K562 (cell line): ENCODE data around the gene NPAS1. TPM values are rescaled to one million over a fixed set of nuclear protein-coding genes. Genes with fewer than 3 reads are reported as not detected.

Experiments
- ATAC-seq: fragments of 200-7000 bp; cut with Tn5 transposase; 3 replicates; pipeline ENCODE4 v1.9.1; 2020; ENCODE audit warnings: moderate library complexity
- BruUV-seq: library from RNA; stranded (reverse); fragments of 400-500 nt; replicated peaks from 2 replicates; lab custom pipeline; 2021; lab: Mats Ljungman, UMichigan
- CTCF ChIA-PET: fragments of 300-600 bp; formaldehyde crosslinking; extraction: SDS; loops from one replicate; lab custom pipeline; 2021; ENCODE audit warnings: low intra/inter-chr PET ratio; lab: Yijun Ruan, JAX
- POLR2A ChIA-PET: fragments of 300-600, 350-650 bp; sonication (Branson Sonifier 250); formaldehyde crosslinking; extraction: SDS; loops from one replicate; lab custom pipeline; 2021; ENCODE audit warnings: antibody characterized with exemption, inconsistent platforms; lab: Yijun Ruan, JAX
- DNase-seq, 4 experiments: peaks; one replicate each; pipeline versions ENCODE4 v3.0.0 to v3.0.0-alpha.2; 2011 to 2018; ENCODE audit warnings: low spot score in 3 of 4, mixed read lengths in 3 of 4; ENCODE audit errors: extremely low read depth in 1 of 4
- FAIRE-seq: peaks from 2 replicates; lab custom pipeline; 2011; peaks lifted over from hg19 to GRCh38; lab: Jason Lieb, UNC
- H2AFZ ChIP-seq: 2 replicates; pipeline ENCODE4 v1.6.0; 2011; ENCODE audit warnings: low read depth, low read length, control low read depth, inconsistent platforms
- H3K27ac ChIP-seq: fragments of 200-600 bp; 3 replicates; pipeline ENCODE4 v1.8.0; 2011; ENCODE audit warnings: low read depth, mild to moderate bottlenecking, control low read depth, inconsistent platforms, low read length, moderate library complexity, mixed read lengths; ENCODE audit errors: extremely low read depth
- H3K27me3 ChIP-seq, 2 experiments: fragments of 300-600 bp in 1 of 2; 2 replicates in 1 of 2; 3 replicates in 1 of 2; pipeline versions ENCODE4 v1.6.0 to v1.8.0; 2011; ENCODE audit warnings: inconsistent platforms in 2 of 2, low read length in 2 of 2, mild to moderate bottlenecking in 1 of 2, mixed read lengths in 1 of 2, moderate library complexity in 1 of 2; ENCODE audit not compliant: control insufficient read depth in 2 of 2, insufficient read depth in 2 of 2
- H3K36me3 ChIP-seq: fragments of 300-600 bp; 3 replicates; pipeline ENCODE4 v1.8.0; 2011; ENCODE audit warnings: mild to moderate bottlenecking, low read length, inconsistent platforms; ENCODE audit not compliant: control insufficient read depth, insufficient read depth
- H3K4me1 ChIP-seq, 2 experiments: fragments of 200-600 bp in 1 of 2; replicated peaks in 1 of 2; 2 replicates in 1 of 2; 3 replicates in 1 of 2; pipeline versions ENCODE4 v1.5.1 to v1.8.0; 2011; ENCODE audit warnings: inconsistent platforms in 2 of 2, low read length in 2 of 2, mild to moderate bottlenecking in 1 of 2, mixed read lengths in 1 of 2, moderate library complexity in 1 of 2; ENCODE audit not compliant: control insufficient read depth in 2 of 2, insufficient read depth in 2 of 2
- H3K4me2 ChIP-seq: 2 replicates; pipeline ENCODE4 v1.6.1; 2011; ENCODE audit warnings: low read length, control low read depth, inconsistent platforms, mixed read lengths; ENCODE audit not compliant: insufficient read depth
- H3K4me3 ChIP-seq: fragments of 200-600 bp; sonication (generic), shearing (Covaris generic); 2 replicates; pipeline ENCODE4 v1.5.1; 2016; ENCODE audit warnings: control low read depth, inconsistent platforms
- H3K79me2 ChIP-seq: fragments of 200-600 bp; 3 replicates; pipeline ENCODE4 v1.8.0; 2011; ENCODE audit warnings: low read length, inconsistent platforms; ENCODE audit not compliant: control insufficient read depth, insufficient read depth
- H3K9ac ChIP-seq, 2 experiments: 2 replicates each; pipeline versions ENCODE4 v1.6.0 to v1.6.1; 2011; ENCODE audit warnings: low read depth in 2 of 2, low read length in 2 of 2, control low read depth in 1 of 2, inconsistent platforms in 1 of 2, mild to moderate bottlenecking in 1 of 2, mixed read lengths in 1 of 2; ENCODE audit not compliant: insufficient read depth in 1 of 2
- H3K9me1 ChIP-seq: one replicate; pipeline ENCODE4 v1.6.0; 2011; ENCODE audit warnings: inconsistent platforms, mild to moderate bottlenecking, low read length, moderate library complexity; ENCODE audit not compliant: control insufficient read depth, insufficient read depth
- H3K9me3 ChIP-seq: replicated peaks from 2 replicates; pipeline ENCODE4 v1.5.1; 2011; ENCODE audit warnings: low read depth, low read length, inconsistent platforms; ENCODE audit not compliant: control insufficient read depth, insufficient read depth
- H4K20me1 ChIP-seq: replicated peaks from 2 replicates; pipeline ENCODE4 v1.6.1; 2011; ENCODE audit warnings: low read length, inconsistent platforms, mixed read lengths; ENCODE audit not compliant: control insufficient read depth, insufficient read depth
- ATF7 ChIP-seq: fragments of 450-650 bp; IDR thresholded peaks from 2 replicates; pipeline ENCODE4 v1.7.1; 2014; ENCODE audit warnings: mild to moderate bottlenecking, moderate library complexity
- IFI16 ChIP-seq: fragments of 250-450 bp; sonication (Bioruptor Pico); IDR thresholded peaks from 2 replicates; pipeline ENCODE4 v2.1.2; 2022; ENCODE audit warnings: mild to moderate bottlenecking, inconsistent platforms
- POLR2G ChIP-seq: fragments of 200-400 bp; formaldehyde crosslinking; IDR thresholded peaks from 2 replicates; pipeline ENCODE4 v1.6.1; 2017; ENCODE audit warnings: low read depth, mild to moderate bottlenecking, antibody characterized with exemption, low read length, moderate library complexity
- RBM22 ChIP-seq: fragments of 200-400 bp; formaldehyde crosslinking; IDR thresholded peaks from 2 replicates; pipeline ENCODE4 v1.6.1; 2018; ENCODE audit warnings: low read length, low read depth; ENCODE audit not compliant: poor library complexity, severe bottlenecking
- SUPT5H ChIP-seq: fragments of 450-650 bp; IDR thresholded peaks from 2 replicates; pipeline ENCODE4 v1.6.1; 2016
- WGBS: fragments of 100-300 bp; shearing (Covaris generic); methylation state at CpG from one replicate; pipeline ENCODE4 v1.1.6; 2016; ENCODE audit warnings: low coverage, mixed read lengths; ENCODE audit not compliant: insufficient coverage; ENCODE audit errors: missing lambda C conversion rate; 5-methylcytosine and 5-hydroxymethylcytosine counted together
- in situ Hi-C: fragments of 300-500 bp; cut with MboI; formaldehyde crosslinking; loops from 4 replicates; pipeline ENCODE4 v1.15.0; 2018; ENCODE audit warnings: inconsistent platforms, mixed read lengths
- intact Hi-C: fragments of 100-400 bp; cut with micrococcal nuclease; formaldehyde crosslinking; loops from 2 replicates; pipeline ENCODE4 v1.14.2; 2022
- polyA plus RNA-seq, 8 experiments: library from polyadenylated mRNA; depleted of rRNA in 4 of 8; stranded (reverse) in 5 of 8; unstranded in 3 of 8; fragments of >200 nt; fragmentation: Nextera tagmentation in 2 of 8; fragmentation: Illumina TruSeq in 1 of 8; extraction: Ambion mirVana in 2 of 8; extraction: Trizol in 1 of 8; gene quantifications; 2 replicates each; pipeline versions ENCODE4 v1.2.1 to v1.2.3, GENCODE V29; 2011 to 2014; ENCODE audit warnings: inconsistent platforms in 1 of 8, missing spikeins in 1 of 8
- total RNA-seq, 7 experiments: library from RNA; depleted of rRNA in 6 of 7; stranded (reverse); fragments of >200 nt in 6 of 7; fragmentation: Illumina TruSeq in 2 of 7; extraction: Trizol in 2 of 7; gene quantifications; 2 replicates each; pipeline versions ENCODE4 v1.2.1 to v1.2.3, GENCODE V29; 2011 to 2021; ENCODE audit warnings: low replicate concordance in 1 of 7
- TF ChIP-seq, protein P1 (sequence below), 2 experiments: fragments of 450-650 bp in 1 of 2; sonication (generic) in 1 of 2; formaldehyde crosslinking in 1 of 2; IDR thresholded peaks in 1 of 2; conservative IDR thresholded peaks in 1 of 2; 2 replicates each; pipeline versions ENCODE4 v1.6.1 to v1.8.1; 2016 to 2023; ENCODE audit warnings: mild to moderate bottlenecking in 2 of 2, moderate library complexity in 2 of 2, inconsistent platforms in 1 of 2, missing genetic modification reagents in 1 of 2
- TF ChIP-seq, protein P2 (sequence below), 2 experiments: fragments of 450-650 bp; IDR thresholded peaks; 2 replicates each; pipeline ENCODE4 v1.6.1; 2016; ENCODE audit warnings: mild to moderate bottlenecking in 2 of 2, borderline replicate concordance in 1 of 2, low read depth in 1 of 2, moderate library complexity in 1 of 2
- TF ChIP-seq, protein P3 (sequence below): sonication (generic); formaldehyde crosslinking; IDR thresholded peaks from 2 replicates; pipeline ENCODE4 v1.8.1; 2023; ENCODE audit warnings: mild to moderate bottlenecking, missing genetic modification reagents

The NPAS1 gene
- total and polyA plus RNA-seq, 9 of the 15 experiments (the other 6 are each of a cell fraction or from before 2014, with no cell fraction given), result 0.58 to 5.3 (median 2.0) TPM; not detected in 2

DNA sequence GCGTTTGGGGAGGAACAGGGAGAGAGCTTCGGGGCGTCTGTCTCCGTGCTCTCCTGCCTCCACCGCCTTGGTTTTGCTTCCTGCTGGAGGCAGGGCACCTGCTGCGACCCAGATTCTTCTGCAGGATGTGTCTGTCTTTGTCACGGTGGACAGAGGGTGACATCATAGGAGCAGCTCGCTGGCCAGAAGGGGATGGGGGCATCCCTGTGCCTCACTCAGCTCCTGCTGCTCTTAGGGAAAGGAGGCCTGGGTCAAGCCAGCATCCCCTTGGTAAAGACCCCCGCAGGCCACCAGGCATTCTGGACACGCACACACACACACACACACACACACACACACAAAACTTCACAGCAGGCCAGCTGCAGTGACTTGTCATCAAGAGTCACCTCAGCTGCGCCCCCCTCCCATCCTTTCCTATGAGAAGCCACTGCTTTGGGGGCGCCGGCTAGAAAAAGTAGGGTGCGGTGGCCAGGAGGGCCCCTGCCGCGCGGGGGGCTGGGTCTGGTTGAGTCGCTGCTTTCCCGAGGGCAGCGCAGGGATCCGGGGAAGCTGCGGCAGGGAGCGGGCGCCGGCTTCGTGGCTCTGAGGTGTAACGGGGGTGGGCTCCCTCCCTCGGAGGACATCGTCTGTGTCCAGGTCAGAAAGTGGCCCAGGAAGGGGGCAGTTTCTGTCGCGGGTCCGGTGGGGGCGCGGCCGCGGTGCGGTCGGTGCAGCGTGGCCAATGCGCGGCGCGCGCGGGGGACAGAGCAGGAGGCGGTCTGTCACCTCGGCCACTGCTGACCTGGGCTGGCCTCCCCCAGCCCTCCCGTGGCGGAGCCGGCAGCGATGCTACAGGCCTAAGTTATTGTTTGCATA is 15.8 kb upstream of the NPAS1 start:
- FAIRE-seq, result no peak
- ChIA-PET CTCF (no interaction called here), POLR2A (interaction anchor here (1.3 kb wide), 2 partner anchors 9 to 13 kb away, joined by 3 read pairs; no protein-coding TSS in a partner anchor)
- H4K20me1 ChIP-seq, result no peaks in the 10 kb centered on the region
- ATAC-seq, result peak; percentile 25
- peak in 3 of 4 experiments; percentile 32 to 61 (median 61) for DNase-seq
- no peak overlapping the region for H2AFZ ChIP-seq
- peak overlapping the region in 1 of 2 experiments; percentile 65; a peak in 1 of 4 replicates for H3K9ac ChIP-seq
- intact Hi-C loops (no loop called here), in situ Hi-C loops (no loop called here)
- H3K4me1 ChIP-seq, result peaks cover 5 to 28% of the 10 kb centered on the region in 2 experiments
- H3K4me3 ChIP-seq, result no peak overlapping the region
- no peak overlapping the region for H3K4me2 ChIP-seq
- no peaks in the 10 kb centered on the region for H3K9me3 ChIP-seq
- H3K36me3 ChIP-seq, result peaks cover 20% of the 10 kb centered on the region; the same call in 2 of the 3 replicates
- no peaks in the 10 kb centered on the region for H3K79me2 ChIP-seq
- H3K27ac ChIP-seq, result no peak overlapping the region
- TF ChIP-seq, protein P1, sequence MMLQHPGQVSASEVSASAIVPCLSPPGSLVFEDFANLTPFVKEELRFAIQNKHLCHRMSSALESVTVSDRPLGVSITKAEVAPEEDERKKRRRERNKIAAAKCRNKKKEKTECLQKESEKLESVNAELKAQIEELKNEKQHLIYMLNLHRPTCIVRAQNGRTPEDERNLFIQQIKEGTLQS (IDR thresholded peaks at IDR 0.05), result peak; percentile 30; the same call in 1 of the 2 replicates
- TF ChIP-seq, protein P1 (CRISPR knock-in tag; conservative IDR thresholded peaks at IDR 0.05), result no peak
- TF ChIP-seq, protein P2, sequence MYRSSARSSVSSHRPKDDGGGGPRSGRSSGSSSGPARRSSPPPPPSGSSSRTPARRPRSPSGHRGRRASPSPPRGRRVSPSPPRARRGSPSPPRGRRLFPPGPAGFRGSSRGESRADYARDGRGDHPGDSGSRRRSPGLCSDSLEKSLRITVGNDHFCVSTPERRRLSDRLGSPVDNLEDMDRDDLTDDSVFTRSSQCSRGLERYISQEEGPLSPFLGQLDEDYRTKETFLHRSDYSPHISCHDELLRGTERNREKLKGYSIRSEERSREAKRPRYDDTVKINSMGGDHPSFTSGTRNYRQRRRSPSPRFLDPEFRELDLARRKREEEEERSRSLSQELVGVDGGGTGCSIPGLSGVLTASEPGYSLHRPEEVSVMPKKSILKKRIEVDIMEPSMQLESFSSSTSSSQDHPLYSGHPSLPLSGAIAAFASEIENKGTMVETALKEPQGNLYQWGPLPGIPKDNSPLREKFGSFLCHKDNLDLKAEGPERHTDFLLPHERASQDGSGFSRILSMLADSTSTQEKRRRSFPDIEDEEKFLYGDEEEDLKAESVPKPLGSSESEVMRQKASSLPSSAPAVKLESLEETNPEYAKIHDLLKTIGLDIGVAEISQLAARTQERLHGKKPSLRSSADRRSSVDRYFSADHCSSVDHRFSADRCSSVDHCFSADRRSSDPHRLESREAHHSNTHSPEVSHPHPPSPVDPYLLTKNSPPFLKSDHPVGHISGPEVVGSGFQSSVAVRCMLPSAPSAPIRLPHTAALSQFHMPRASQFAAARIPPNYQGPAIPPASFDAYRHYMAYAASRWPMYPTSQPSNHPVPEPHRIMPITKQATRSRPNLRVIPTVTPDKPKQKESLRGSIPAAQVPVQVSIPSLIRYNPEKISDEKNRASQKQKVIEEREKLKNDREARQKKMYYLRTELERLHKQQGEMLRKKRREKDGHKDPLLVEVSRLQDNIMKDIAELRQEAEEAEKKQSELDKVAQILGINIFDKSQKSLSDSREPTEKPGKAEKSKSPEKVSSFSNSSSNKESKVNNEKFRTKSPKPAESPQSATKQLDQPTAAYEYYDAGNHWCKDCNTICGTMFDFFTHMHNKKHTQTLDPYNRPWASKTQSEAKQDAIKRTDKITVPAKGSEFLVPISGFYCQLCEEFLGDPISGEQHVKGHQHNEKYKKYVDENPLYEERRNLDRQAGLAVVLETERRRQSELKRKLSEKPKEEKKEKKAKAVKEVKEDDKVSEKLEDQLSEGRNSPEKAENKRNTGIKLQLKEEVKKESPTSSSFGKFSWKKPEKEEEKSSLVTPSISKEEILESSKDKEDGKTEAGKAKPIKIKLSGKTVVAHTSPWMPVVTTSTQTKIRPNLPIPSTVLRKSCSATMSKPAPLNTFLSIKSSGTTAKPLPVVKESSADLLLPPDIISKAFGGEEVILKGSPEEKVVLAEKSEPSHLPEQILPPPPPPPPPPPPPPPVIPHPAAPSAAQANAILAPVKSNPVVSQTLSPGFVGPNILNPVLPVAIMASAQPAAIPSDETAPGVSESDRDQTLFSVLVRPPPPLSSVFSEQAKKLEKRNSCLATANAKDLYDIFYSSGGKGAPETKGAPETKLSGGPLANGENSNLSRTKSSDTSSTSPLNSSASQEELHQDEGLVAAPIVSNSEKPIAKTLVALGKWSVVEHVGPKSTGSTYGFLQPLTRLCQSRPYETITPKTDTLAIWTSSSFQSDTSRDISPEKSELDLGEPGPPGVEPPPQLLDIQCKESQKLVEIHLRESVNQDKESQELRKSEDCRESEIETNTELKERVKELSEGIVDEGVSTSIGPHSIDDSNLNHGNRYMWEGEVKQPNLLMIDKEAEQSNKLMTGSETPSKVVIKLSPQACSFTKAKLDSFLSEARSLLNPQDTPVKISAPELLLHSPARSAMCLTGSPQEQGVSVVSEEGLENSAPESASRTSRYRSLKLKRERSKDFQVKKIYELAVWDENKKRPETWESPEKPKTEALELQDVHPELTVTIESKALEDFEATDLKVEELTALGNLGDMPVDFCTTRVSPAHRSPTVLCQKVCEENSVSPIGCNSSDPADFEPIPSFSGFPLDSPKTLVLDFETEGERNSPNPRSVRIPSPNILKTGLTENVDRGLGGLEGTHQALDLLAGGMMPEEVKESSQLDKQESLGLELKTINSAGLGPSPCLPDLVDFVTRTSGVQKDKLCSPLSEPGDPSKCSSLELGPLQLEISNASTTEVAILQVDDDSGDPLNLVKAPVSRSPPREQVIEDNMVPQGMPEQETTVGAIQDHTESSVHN (IDR thresholded peaks at IDR 0.05; ENCODE audit: borderline replicate concordance in 1 of 2, low read depth in 1 of 2), result no peak
- TF ChIP-seq, protein P3, sequence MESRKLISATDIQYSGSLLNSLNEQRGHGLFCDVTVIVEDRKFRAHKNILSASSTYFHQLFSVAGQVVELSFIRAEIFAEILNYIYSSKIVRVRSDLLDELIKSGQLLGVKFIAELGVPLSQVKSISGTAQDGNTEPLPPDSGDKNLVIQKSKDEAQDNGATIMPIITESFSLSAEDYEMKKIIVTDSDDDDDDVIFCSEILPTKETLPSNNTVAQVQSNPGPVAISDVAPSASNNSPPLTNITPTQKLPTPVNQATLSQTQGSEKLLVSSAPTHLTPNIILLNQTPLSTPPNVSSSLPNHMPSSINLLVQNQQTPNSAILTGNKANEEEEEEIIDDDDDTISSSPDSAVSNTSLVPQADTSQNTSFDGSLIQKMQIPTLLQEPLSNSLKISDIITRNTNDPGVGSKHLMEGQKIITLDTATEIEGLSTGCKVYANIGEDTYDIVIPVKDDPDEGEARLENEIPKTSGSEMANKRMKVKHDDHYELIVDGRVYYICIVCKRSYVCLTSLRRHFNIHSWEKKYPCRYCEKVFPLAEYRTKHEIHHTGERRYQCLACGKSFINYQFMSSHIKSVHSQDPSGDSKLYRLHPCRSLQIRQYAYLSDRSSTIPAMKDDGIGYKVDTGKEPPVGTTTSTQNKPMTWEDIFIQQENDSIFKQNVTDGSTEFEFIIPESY (CRISPR knock-in tag), result peak; percentile 94
- TF ChIP-seq POLR2G (peak; percentile 69), IFI16 (no peak), SUPT5H (0 out of 2 replicates have a peak, but pooled peaks have one; percentile 20), ATF7 (0 out of 2 replicates have a peak, but pooled peaks have one; percentile 13), RBM22 (peak; percentile 84)
- no peaks in the 10 kb centered on the region for H3K27me3 ChIP-seq
- no TSS peak for BruUV-seq
- no peaks in the 10 kb centered on the region for H3K9me1 ChIP-seq
- WGBS, result 50% methylated on average over 28 of the region's 51 CpGs
